T-helper 22 cell (primary cell): Measurements from ENCODE around the gene SKIC8.
A peak's percentile ranks its signal among the peaks of the same experiment; 100 is the strongest.

Source experiments
- DNase-seq: peaks from one replicate; pipeline ENCODE4 v3.0.0-alpha.2; 2020; ENCODE audit warnings: low read depth

SKIC8 gene

DNA sequence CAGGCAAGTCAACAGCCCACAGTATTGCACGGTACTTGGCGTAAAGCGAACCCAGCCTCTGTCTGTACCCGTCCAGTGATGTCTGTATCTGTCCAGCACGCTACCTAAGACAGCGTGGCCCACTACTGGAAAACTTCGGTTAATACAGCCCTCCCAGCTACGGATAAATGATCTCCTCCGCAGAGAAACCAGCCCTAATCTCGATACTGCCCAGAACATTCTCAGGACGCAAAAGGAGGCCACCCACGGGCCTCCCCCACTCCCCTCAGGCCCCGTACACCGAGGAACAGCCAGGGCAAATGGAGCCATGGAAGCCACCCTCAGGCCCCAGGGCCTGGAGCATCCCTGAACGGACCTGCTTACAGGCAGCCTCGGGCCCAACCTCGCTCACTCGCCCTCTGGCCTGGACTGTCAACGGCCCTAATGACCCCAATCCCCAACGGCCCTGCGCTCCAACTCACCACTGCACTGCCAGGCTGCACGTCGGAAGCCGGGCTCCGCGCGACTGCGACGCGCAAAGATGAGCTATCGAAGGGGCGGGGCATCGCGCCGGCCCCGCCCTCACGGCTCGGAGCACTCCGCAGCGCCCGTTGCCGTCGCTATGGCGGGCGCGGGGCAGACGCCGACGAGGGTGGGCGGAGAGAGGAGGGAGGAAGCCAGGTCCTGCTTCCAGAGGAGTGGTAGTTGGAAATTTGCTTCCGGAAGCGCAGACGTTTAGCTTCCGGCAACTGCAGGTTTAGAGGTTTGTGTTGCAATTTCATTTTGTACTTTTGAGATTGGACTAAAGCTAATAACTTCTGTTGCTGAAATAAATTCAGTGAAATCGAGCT lies at the start of gene SKIC8:
Gene SKIC8, minus strand, starts transcription at position 509 of the 830 bp plus-strand sequence. CDS start 3,923 bp downstream, outside the sequence.
- peak; percentile 85 for DNase-seq

DNA sequence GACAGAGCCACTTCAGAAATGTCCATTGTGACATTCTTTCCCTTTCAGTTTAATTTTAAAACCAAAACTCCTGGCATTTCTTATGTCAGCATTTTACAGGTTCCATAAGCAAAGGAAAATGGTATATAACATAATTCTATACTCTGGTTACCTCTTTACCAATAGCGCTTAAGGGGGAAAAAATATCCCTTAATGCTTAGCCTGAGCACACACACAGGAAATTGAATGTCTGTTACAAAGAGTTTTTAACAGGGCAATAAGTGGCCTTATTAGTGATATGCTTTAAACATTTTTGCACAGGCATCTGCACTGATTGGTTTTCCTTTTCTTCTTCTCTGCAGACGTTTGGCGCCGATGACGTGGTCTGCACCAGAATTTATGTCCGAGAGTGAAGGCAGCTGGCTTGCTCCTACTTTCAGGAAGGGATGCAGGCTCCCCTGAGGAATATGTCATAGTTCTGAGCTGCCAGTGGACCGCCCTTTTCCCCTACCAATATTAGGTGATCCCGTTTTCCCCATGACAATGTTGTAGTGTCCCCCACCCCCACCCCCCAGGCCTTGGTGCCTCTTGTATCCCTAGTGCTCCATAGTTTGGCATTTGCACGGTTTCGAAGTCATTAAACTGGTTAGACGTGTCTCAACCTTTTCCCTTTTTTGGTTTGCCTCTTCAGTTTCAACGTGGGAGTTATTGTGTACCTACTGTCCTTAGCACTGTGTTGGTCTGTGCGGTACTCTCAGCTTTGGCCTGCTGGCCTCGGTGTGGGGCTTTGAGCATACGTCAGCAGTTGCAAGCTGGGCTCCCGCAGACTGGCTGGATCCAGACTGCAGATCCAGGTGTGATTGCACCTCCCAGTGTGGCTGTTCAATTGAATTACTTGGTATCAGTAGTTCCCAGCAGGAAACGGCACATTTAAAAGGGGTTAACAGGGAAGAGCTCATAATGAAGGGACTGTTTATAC lies 48.5 kb upstream of the SKIC8 start:
- no peak for DNase-seq

DNA sequence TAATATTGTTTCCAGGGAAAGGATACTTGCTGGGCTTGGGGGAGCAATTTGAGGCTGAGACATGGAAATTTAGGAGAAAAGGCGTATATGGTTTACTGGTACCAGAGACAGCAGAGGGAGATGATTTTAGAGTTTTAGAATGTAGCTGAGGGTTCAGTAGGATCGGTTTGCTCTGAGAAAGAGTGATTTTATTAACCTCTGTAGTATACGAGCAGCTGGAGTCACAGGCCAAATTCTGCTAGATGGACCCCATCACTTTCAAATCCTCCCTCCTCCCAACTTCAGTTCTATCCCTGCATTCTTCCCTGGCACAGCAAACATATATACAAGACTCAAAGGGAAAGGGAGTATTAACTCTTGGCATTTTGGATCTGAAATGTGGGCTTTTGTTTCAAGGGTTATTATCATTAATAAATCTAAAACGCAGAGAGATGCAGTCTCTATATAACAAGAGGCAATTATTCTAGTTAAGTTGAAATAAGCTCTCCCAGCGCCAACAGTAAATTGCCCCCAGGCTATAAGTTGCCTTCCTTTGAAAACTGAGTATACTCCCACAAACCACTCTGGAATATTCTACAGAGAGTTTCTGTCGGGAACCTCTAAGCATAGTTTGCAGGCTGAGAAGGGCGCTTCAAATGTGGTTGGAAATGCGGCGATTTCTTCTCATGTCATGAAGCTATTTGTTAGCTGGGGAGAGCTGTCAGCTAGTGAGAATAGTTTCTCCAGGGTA lies 46.2 kb upstream of the SKIC8 start:
- DNase-seq, result no peak

DNA sequence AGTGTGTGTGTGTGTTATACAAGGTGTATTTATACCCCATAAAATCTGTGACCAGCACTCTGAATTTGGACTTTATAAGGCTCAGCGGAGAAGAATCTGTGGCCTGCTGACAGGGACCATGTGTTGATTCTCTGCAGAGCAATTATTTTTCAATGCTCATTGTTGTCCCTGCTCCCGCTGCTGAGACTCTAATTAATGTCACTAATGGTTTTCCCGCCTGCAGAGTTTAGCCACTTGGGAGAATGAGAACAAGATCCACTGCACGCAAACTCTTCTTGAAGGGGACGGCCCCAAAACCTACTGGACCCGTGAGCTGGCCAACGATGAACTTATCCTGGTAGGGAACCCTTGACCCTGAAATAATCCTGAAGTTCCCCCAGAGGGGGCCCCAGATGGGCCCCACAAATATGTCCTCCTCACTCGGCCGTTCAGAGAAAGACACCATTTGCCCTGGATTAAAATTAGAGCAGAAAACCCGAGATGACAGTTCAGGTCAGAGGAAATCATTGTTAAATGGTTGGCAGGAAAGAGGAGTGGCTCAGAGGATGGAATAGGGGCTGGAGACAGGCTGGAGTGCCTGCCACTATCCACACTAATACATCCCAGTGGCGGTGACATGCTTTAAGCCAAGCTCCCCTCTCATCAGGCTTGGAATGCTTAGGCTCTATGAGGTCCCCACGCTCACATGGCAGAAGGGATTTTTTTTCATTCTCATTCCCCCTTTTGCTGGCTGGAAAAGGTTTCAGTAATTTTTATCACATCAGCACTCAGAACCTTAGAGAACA lies 44.1 kb upstream of the SKIC8 start:
- no peak for DNase-seq

DNA sequence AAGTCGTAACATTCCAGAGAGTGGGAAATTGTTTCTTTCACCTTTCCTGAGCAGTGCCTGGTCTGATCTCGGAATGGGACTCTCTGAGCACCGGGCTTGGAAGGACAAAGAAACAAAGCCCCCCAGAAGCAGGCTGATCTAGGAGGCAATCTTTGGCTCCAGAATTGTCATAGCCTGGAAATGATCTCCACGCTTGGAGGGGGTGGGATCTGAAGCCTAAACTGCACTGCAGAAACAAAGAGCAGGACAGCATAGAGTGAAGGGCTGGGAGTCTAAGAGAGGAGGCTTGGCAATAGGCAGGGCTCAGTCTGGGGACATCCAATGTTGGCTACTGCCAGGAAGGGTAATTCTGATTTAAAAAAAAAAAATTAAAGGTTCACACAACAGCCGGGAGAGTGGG lies 42.6 kb upstream of the SKIC8 start:
- no peak for DNase-seq

DNA sequence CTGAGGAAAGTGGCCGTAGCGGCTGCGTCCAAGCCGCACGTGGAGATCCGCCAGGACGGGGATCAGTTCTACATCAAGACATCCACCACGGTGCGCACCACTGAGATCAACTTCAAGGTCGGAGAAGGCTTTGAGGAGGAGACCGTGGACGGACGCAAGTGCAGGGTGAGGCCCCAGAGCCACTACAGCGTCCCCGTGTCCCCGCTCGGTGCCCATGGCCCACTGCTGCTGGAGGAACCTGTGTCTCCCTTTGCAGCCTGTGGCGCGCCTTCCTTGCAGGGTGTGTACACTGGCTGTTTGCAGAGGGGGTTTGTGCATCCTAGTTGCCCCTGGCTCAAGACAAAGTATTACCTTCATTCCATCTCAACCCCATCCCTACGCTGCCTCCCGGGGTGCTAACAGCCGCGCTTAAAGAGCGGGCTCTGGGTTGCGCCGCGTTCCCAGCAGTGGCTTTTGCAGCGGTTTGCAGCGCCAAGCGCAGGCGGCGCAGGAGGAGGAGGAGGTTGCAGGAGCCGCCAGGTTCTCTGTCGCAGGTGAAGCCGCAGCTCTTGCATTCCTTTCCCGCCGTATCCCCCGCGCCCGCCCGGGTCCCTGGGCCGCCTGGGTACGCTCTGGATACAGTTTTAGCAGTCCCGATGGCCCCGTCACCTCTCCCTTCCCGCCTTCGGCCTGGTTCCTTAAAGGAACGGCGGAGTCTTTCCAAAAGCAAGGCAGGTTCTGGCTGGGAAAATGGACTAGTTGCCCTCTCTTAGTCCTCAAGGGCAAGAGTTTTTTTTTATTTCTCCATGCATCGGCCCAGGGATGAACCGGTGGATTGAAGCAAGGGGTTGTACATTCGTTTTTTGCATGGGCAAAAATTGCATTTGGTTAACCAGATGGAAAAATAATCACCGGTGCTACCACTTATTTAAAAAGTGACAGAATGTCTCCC lies 41.9 kb upstream of the SKIC8 start:
- no peak for DNase-seq

DNA sequence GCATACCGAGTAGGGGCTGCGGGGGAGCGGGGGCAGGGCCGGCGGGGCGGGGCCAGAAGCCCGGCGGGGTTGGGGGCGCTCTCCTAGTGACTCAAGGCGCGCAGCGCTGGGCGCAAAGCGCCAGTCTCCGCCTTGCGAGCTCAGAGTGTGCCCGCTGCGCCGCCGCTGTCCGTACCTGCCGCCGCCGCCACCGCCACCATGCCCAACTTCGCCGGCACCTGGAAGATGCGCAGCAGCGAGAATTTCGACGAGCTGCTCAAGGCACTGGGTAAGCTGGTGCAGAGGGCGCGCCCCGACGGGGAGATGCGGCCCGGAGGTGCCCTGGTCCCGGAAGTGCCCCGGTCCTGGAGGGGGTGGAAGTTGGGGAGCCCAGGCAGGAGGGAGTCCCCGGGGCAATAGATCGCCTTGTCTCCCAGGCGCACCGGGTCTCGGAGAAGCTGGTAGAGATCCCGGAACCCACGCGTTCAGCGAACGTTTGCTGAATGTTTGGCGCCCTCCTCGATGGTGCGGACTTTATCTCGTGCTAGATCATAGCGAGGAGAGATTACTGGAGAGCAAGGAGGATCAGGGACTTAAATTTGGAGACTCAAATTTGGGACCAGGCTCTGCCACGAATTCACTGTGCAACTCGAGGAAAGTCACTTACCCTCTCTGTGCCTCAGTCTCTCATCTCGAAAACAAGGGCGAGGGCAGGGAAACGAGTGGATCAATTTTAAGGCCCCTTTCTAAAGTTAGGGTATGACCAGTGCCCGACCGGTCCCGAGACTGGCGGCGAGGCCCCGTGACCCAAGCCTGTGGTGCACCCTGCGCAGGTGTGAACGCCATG lies 41.0 kb upstream of the SKIC8 start, which contains the start of gene CRABP1:
Gene CRABP1, plus strand, starts transcription at position 123 of the 826 bp plus-strand sequence. Its CDS starts 76 bp downstream, at position 199.
- DNase-seq, result no peak

DNA sequence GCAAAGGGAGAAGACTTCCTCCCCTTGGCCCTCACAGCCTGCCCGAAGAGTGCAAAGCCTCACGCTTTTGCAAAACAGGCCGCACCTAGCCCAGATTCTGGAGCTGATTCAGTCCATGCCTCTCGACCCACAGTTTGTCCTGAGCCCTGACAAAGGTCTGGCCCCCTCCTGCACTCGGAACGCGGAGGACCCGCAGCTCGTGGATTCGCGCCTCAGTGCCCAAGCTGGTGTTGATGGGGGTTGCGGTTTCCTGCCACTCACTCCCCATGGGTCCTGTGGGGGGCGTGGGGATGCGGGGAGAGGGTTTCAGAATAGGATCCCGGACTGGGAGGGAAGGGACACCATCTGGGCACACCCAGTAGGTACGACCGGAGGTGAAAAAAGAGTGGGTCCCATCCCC lies 40.1 kb upstream of the SKIC8 start:
- no peak for DNase-seq

DNA sequence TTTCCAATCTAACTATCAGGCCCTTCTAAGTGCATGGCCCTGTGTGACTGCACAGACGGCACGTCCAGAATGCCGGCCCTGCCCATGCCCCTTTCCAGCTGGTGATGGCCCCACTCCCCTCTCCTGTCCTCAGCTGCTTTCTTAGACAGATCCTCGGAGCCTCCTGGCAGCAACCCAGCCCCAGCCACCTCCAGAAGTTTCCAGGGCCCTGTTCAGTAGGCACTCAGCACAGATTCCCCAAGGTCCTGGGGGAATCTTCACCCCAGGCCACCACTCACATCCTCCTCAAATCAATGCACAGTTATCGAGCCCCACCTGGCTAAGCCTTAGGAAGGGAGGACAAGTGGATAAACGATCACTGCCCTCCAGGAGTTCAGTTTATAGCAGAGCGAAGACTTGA lies 39.4 kb upstream of the SKIC8 start:
- no peak for DNase-seq

DNA sequence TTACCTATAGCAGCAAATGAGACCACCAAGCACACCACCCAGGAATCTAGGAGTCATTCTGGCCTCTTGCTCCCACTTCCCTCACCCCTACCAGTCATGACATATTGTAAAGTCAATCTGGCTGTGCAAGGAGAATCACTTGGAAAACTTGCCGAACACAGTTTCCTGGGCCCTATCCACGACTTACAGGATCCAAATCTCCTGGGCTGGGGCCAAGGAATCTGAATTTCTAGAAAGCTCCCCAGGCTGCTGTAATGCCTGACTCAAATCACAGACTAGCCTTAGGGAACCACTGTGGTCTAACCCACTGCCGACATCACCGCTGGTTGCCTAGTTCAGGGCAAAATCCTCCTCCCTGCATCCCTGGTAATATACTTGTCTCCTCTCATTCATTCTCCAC lies 36.6 kb upstream of the SKIC8 start:
- DNase-seq, result no peak

DNA sequence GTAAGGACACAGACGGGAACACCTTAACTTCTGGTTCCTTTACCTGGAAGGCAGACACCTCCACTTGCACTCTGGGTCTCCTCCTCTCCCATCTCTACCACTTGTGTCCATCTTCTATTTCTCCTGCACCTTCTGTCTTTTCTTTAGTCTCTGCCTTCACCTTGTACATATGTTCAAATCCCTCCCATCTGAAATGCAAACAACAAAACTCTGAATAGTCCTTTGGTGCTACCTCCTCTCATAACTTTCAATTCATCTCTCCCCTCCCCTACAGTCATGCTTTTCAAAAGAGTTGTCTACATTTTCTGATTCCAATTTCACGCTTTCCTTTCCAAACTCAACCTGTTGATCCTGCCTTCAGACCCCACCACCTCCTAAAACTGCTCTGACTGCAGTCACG lies 35.4 kb upstream of the SKIC8 start:
- no peak for DNase-seq

DNA sequence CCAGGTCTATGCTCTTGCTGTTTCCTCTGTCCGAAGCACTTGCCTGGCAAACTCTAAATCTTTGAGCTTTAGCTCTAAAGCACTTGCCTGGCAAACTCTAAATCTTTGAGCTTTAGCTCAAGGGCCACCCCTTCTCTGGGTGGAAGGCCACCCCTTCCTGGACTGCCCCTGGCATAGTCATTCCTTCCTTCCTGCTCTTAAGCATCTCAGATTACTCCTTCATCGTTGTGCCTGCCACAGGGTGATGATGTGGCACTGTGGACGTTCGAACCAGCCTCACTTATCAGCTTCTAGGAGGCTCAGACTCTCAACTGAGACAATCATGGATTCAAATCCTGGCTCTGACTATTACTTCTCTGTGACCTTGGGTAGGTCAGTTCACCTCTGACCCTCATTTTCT lies 30.2 kb upstream of the SKIC8 start:
- no peak for DNase-seq

DNA sequence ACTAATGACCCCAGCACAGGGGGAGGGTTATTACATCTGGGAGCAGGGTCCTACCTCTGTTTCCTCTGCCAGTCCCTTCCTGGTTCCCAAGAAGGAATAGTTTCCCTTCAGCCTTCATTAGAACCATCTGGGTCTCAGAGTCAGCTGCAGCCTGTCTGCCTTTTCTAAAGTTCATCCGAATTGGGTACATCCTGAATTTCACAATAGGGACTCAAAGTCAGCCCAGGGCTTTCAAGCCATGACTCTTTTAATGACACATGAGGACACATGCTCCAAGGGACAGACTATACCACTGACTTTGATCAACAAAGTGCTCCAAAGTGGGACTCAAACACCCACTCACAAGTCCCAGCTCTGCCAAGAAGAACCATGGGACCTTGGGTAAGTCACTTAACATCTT lies 28.1 kb upstream of the SKIC8 start:
- no peak for DNase-seq

DNA sequence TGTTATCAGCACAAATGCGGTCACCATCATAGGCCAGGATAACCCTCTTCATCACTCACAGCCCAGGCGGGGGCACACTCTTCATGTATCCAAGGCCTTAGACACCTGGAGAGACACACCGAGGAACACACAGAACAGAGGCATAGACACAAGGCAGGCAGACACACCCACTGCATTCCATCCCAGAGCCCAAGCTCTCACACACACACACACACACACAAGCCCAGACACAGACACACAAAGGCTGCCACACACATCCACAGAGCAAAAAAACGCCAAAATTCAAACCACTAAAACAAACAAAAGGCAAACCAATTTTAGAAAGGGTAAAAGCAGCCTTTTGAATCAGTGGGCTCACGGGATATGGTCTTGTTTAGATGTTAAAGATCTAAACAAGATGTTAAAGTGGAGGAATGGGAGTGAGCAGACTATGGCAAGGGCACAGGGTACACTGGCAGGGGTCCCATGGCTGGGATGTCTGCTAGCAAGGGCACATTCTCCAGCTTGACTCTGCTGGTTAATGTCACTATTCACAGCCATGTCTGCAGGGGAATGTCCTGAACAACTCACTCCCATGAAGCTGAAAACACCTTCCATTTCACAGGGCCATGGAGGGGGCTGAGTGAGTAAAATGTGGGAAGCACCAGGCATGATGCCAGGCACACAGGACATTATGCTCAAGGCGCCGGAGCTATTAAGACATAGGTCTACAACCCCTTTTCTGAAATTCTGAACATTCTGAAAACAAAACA lies 25.9 kb upstream of the SKIC8 start:
- DNase-seq, result no peak

DNA sequence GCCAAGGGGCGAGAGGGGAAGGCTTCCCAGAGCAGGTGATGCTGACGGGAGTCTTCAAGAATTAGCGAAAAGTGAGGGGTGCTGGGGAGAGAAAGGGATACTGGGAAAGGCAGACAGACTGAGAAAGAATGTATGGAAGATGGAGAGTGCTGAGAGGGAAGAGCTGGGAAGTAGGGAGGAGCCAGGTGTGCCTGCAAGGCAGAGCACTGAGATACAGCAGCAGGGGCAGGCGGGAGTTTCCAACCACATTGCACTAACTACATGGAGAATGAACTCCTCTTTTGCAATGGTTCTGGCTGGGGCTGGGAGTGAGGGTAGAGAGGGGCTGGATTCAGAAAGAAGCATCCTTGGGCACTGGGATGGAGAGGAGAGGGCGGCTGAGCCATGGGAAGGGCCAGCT lies 24.7 kb upstream of the SKIC8 start:
- no peak for DNase-seq

DNA sequence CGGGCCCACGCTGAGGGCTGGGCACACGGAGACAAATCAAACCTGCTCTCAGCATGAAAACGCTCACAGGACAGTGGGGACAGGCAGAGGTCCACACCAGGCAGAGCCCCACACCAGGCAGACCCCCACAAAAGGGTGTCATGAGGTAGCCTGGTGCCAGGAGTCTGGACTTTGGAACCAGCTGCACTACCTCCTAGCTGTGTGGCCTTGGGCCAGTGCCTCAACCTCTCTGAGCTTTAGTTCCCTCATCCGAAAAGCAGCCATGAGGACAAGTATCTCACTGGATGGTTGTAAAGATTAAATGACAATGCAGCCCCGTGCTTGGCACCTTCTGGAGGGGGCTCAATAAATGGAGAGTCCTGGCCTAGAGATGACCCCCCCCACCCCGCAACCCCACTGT lies 24.3 kb upstream of the SKIC8 start:
- DNase-seq, result no peak

DNA sequence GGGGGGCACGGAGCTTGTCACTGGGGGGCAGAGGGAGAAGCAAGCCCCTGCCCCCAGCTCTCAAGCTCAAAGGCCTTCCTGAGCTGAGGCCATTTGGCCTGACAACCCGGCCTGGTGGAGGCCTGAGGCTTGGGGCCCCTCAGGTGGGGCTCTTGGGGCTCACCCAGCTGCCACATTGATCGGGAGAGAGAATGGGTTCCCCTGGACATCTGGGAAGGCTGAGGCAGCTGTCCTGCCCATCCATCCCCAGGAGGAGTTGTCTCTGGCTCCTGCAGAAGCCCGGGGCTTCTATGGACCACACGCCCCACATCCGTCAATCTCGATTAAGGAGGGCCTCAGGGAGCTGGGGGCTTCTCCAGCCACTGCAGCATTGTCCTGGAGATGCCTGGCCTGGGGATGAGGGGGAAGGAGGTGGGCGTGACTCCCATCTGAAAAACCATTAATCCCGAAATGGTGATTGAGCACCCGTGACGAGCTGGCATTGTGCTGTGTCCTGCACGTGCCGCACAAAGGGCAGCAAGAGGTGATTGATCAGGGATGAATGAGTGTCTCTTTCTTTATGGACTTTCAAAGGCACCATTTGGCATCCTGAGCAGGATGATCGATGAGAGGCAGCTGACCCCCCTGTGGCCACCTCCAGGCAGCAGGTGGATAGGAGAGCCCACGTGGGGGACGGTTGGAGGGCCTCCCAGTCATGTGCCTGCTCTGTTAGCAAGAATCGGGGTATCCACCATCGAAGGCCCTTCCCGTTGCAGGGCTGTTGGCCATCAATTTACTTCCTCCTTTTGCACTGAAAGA lies 23.5 kb upstream of the SKIC8 start:
- DNase-seq, result no peak

DNA sequence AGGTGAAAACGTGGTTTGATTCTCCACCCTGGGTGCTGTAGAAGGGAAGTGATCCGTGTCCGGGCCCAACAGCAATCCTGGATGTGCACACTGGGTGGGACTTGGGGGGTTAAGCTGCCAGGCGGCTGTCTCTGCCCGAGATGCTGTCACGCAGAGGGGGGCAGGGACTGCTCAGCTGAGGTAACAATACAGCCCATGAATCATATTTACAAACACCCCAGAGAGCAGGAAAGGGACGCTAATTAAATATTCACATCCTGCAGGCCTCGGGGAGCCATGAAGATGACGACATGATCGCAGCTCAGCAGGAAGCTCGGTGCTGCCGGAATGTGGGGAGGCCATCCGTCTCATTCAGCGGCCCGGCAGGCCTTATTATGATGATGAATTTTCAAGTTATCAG lies 22.8 kb upstream of the SKIC8 start:
- no peak for DNase-seq
